NT2/D1 (cell line): ENCODE results near the gene ZNFX1.
A peak's percentile ranks its signal among the peaks of the same experiment; 100 is the strongest.
"Not testable (repeated sequence)": the region's sequence is repeated elsewhere in the genome, so short reads cannot be mapped to it uniquely, and the experiment has no call there.

Experiments
- DNase-seq: peaks from one replicate; pipeline ENCODE4 v3.0.0-alpha.2; 2011; ENCODE audit warnings: low read depth, low spot score
- H3K27me3 ChIP-seq: 2 replicates; pipeline ENCODE4 v1.6.0; 2011; ENCODE audit warnings: mild to moderate bottlenecking; ENCODE audit not compliant: insufficient read length, insufficient read depth
- H3K36me3 ChIP-seq: 2 replicates; pipeline ENCODE4 v1.6.1; 2011; ENCODE audit warnings: mild to moderate bottlenecking, low read length, mixed read lengths; ENCODE audit not compliant: insufficient read depth, insufficient read length
- H3K4me1 ChIP-seq: 2 replicates; pipeline ENCODE4 v1.5.1; 2011; ENCODE audit not compliant: insufficient read depth, insufficient read length
- H3K4me3 ChIP-seq: 2 replicates; pipeline ENCODE4 v1.5.1; 2011; ENCODE audit warnings: low read depth; ENCODE audit not compliant: insufficient read length
- H3K9ac ChIP-seq: 2 replicates; pipeline ENCODE4 v1.6.0; 2011; ENCODE audit warnings: low read depth; ENCODE audit not compliant: insufficient read length
- H3K9me3 ChIP-seq: 2 replicates; pipeline ENCODE4 v1.5.1; 2011; ENCODE audit warnings: mild to moderate bottlenecking, low read length; ENCODE audit not compliant: insufficient read depth
- SUZ12 ChIP-seq: IDR thresholded peaks from 2 replicates; pipeline ENCODE4 v1.6.1; 2011; ENCODE audit not compliant: insufficient read length, insufficient read depth; ENCODE audit errors: extremely low read depth
- YY1 ChIP-seq: IDR thresholded peaks from 2 replicates; pipeline ENCODE4 v1.6.1; 2011; ENCODE audit not compliant: insufficient read length, insufficient read depth
- ZNF274 ChIP-seq: IDR thresholded peaks from 2 replicates; pipeline ENCODE4 v1.6.1; 2011; ENCODE audit warnings: mild to moderate bottlenecking, low read depth, low read length

The ZNFX1 gene

DNA sequence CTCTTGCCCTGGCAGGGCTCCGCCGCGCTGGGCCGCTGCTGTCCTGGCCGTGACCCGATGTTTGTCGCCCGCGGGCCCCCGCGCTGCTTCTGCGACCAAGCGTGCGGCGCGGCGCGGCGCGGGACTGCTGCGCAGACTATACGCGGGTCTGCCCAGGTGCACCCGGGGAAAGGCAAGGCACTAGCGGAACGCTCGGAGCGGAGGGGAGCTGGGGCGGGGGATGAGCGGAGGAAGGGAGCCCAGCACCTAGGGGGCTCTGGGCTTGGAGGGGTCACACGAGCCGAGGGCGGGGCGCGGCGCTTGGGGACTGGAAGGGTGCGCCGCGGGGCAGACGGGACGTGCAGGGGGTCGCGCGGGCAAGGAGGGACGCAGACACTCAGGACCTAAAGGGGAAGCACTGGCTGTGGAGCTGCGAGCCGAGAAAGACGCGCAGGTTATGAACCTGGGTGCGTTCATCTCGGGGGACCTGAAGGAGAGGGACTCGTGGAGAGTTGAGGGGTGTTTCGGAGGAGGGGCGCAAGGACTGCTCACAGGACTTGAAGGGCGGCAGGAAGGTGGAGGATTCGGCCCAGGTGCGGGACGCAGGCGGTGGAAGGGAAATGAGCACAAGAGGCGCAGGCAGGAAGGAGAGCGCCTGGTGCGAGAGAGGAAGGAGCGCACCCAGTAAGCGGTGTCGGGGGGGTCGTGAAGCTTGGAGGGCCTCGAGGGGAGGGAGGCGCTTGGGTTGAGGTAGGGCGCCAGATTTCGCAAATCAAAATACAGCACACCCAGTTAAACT is 40.8 kb upstream of the ZNFX1 start:
- H3K4me3 ChIP-seq = peak overlapping the region; percentile 57
- no peak for DNase-seq
- TF ChIP-seq SUZ12 (peak; percentile 65), YY1 (no peak), ZNF274 (no peak)
- peaks cover 12% of the 10 kb centered on the region for H3K4me1 ChIP-seq
- peak overlapping the region; percentile 73 for H3K9ac ChIP-seq
- no peaks in the 10 kb centered on the region for H3K36me3 ChIP-seq
- peaks cover 50% of the 10 kb centered on the region for H3K27me3 ChIP-seq
- no peaks in the 10 kb centered on the region for H3K9me3 ChIP-seq

- H3K4me1 ChIP-seq = peaks cover 12% of the 10 kb centered on the region
- peak overlapping the region; percentile 73 for H3K9ac ChIP-seq
- no peak for DNase-seq
- H3K36me3 ChIP-seq = no peaks in the 10 kb centered on the region
- no peaks in the 10 kb centered on the region for H3K9me3 ChIP-seq
- peaks cover 50% of the 10 kb centered on the region for H3K27me3 ChIP-seq
- no peak for TF ChIP-seq SUZ12
- no peak for TF ChIP-seq ZNF274
- no peak for TF ChIP-seq YY1
- H3K4me3 ChIP-seq = peak overlapping the region; percentile 57
Observed at GRCh38 chr20:49318091-49318429, 40.2 kb upstream of the ZNFX1 start.

DNA sequence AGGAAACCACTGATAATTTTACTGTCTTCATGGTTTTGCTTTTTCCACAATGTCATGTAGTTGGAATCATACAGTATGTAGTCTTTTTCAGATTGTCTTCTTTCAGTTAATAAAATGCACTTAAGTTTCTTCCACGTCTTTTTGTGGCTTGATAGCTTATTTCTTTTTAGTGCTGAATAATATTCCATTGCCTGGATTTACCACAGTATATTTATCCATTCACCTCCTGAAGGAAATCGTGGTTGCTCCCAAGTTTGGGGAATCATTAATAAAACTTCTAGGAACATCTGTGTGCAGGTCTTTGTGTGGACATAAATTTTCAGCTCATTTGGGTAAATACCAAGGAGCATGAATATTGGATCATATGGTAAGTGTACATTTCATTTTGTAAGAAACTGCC is 38.8 kb upstream of the ZNFX1 start:
- peaks cover 50% of the 10 kb centered on the region for H3K27me3 ChIP-seq
- H3K4me3 ChIP-seq = no peak overlapping the region
- H3K4me1 ChIP-seq = peaks cover 12% of the 10 kb centered on the region

DNA sequence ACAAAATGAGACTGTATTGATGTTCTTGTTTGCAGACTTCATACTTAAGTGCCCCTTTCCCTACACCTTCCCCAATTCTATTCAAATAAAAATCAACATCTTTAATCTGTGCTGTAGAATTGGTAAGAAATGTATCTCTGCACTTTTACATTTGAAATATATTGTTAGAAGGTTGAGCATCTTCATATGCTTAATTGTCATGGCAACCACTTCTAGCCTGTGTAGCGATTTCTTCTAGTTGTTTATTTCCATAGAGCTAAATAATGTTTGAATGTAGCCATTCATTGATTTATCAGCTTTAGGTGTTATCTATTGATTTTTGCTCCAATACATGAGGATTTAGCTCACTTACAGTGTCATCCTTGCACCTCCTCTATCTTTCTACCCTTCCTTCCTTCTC is 37.7 kb upstream of the ZNFX1 start:
- H3K9me3 ChIP-seq = peaks cover 3% of the 10 kb centered on the region; the same call in 1 of the 2 replicates
- TF ChIP-seq SUZ12 = no peak
- no peak for TF ChIP-seq ZNF274
- no peak for TF ChIP-seq YY1
- H3K4me3 ChIP-seq = no peak overlapping the region
- peaks cover 50% of the 10 kb centered on the region for H3K27me3 ChIP-seq
- peaks cover 8% of the 10 kb centered on the region for H3K4me1 ChIP-seq
- DNase-seq = no peak
- H3K9ac ChIP-seq = no peak overlapping the region
- H3K36me3 ChIP-seq = no peaks in the 10 kb centered on the region

More for the DNA sequence above, 38.8 kb upstream of the ZNFX1 start:
- no peaks in the 10 kb centered on the region for H3K36me3 ChIP-seq
- no peaks in the 10 kb centered on the region for H3K9me3 ChIP-seq
- no peak for DNase-seq
- H3K9ac ChIP-seq = no peak overlapping the region
- no peak for TF ChIP-seq YY1
- TF ChIP-seq ZNF274 = no peak
- TF ChIP-seq SUZ12 = no peak

DNA sequence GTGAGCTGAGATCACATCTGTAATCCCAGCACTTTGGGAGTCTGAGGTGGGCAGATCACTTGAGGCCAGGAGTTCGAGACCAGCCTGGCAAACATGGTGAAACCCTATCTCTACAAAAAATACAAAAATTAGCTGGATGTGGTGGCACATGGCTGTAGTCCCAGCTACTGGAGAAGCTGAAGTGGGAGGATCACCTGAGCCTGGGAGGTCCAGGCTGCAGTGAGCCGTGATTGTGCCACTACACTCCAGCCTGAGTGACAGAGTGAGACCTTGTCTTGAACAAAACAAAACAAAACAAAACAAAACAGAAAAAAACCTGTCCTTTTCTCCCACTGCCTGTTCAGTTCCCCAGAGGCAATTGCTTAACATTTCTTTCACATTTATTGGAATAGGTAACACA is 36.2 kb upstream of the ZNFX1 start:
- not testable (repeated sequence) for H3K9ac ChIP-seq, H3K4me1 ChIP-seq, H3K36me3 ChIP-seq, H3K4me3 ChIP-seq, DNase-seq
- Histone ChIP-seq H3K27me3 (peaks cover 38% of the 10 kb centered on the region), H3K9me3 (peaks cover 15% of the 10 kb centered on the region; the same call in 1 of the 2 replicates)

GRCh38 chr20:49313283-49313682 is 35.4 kb upstream of the ZNFX1 start:
- Histone ChIP-seq H3K4me3 (no peak overlapping the region), H3K36me3 (no peaks in the 10 kb centered on the region), H3K9me3 (peaks cover 15% of the 10 kb centered on the region; the same call in 1 of the 2 replicates), H3K27me3 (peaks cover 31% of the 10 kb centered on the region), H3K4me1 (no peaks in the 10 kb centered on the region), H3K9ac (no peak overlapping the region)
- no peak for DNase-seq
- TF ChIP-seq YY1 (no peak), SUZ12 (no peak)

DNA sequence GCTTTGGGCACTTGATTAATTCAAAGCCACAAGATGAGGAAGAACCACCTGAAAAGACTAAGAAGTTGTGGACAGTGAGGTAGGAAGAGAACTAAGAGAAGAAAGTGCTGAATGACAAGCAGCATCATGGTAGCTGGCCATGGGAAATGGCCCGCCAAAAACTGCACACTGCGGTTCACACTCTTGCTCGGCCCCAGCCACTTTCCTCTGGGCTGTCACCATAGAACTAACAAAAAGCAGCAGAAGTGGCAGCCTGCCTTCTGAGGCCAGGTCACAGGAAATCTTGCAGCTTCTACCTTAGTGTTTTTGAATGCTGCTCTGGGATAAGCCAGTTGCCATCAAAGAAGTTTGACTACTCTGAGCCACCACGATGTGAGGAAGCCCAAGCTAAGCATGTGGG is 34.8 kb upstream of the ZNFX1 start:
- Histone ChIP-seq H3K9ac (no peak overlapping the region), H3K9me3 (peaks cover 15% of the 10 kb centered on the region; the same call in 1 of the 2 replicates), H3K4me3 (no peak overlapping the region), H3K4me1 (no peaks in the 10 kb centered on the region), H3K27me3 (peaks cover 24% of the 10 kb centered on the region), H3K36me3 (no peaks in the 10 kb centered on the region)
- no peak for TF ChIP-seq YY1
- no peak for TF ChIP-seq SUZ12
- TF ChIP-seq ZNF274 = no peak
- DNase-seq = no peak
